ENCODE measurements around the gene IER5.

GRCh38 chr1:181040284-181040865 lies 48.1 kb upstream of the IER5 start:
- no peak for TF ChIP-seq CTCF (conservative IDR thresholded peaks at IDR 0.05; ENCODE audit: low read depth, low read length)
- no peak for TF ChIP-seq EZH2 (IDR thresholded peaks at IDR 0.05; ENCODE audit: low read length, unreplicated experiment)
